RWPE2 (cell line): ENCODE data around the gene VWF.

Experiments used
- ATAC-seq: fragments of 200-7000 bp; cut with Tn5 transposase; 3 replicates; pipeline ENCODE4 v1.9.1; 2021; ENCODE audit warnings: low read depth
- DNase-seq: peaks from one replicate; pipeline ENCODE4 v3.0.0-alpha.2; 2020; ENCODE audit warnings: low spot score
- H3K27ac ChIP-seq: fragments of 450-650 bp; 2 replicates; pipeline ENCODE4 v1.5.1; 2017; ENCODE audit warnings: mild to moderate bottlenecking; ENCODE audit not compliant: poor library complexity, severe bottlenecking
- H3K27me3 ChIP-seq: fragments of 250-450 bp; sonication (Bioruptor Pico); 2 replicates; pipeline ENCODE4 v1.5.1; 2021; ENCODE audit warnings: mild to moderate bottlenecking, moderate library complexity; ENCODE audit not compliant: insufficient read depth, poor library complexity, severe bottlenecking
- H3K36me3 ChIP-seq: fragments of 250-450 bp; sonication (Bioruptor Pico); 2 replicates; pipeline ENCODE4 v1.5.1; 2020; ENCODE audit warnings: low read depth, mild to moderate bottlenecking, moderate library complexity
- H3K4me1 ChIP-seq: fragments of 250-450 bp; sonication (Bioruptor Pico); 2 replicates; pipeline ENCODE4 v1.5.1; 2021; ENCODE audit warnings: mild to moderate bottlenecking, moderate library complexity; ENCODE audit not compliant: insufficient read depth, poor library complexity, severe bottlenecking
- H3K4me3 ChIP-seq: fragments of 250-450 bp; sonication (Bioruptor Pico); 2 replicates; pipeline ENCODE4 v1.5.1; 2021; ENCODE audit warnings: mild to moderate bottlenecking, moderate library complexity; ENCODE audit not compliant: severe bottlenecking
- H3K9me3 ChIP-seq: fragments of 250-450 bp; sonication (Bioruptor Pico); 2 replicates; pipeline ENCODE4 v1.5.1; 2021; ENCODE audit warnings: mild to moderate bottlenecking, moderate library complexity; ENCODE audit not compliant: severe bottlenecking
- CTCF ChIP-seq: fragments of 450-650 bp; IDR thresholded peaks from one replicate; pipeline ENCODE4 v1.5.1; 2017; ENCODE audit warnings: mild to moderate bottlenecking, moderate library complexity; ENCODE audit not compliant: poor library complexity, severe bottlenecking

VWF gene

GRCh38 chr12:6067152-6067916 lies 57.1 kb downstream of the VWF start:
- H3K4me1 ChIP-seq, result peaks cover 7% of the 10 kb centered on the region
- no peak overlapping the region for H3K4me3 ChIP-seq
- H3K36me3 ChIP-seq, result no peaks in the 10 kb centered on the region
- DNase-seq (no peak), ATAC-seq (no peak)
- TF ChIP-seq CTCF, result peak; percentile 57
- H3K9me3 ChIP-seq, result no peaks in the 10 kb centered on the region
- no peak overlapping the region for H3K27ac ChIP-seq
- H3K27me3 ChIP-seq, result no peaks in the 10 kb centered on the region

- no peak for TF ChIP-seq CTCF
- ATAC-seq, result no peak
These were observed 57.8 kb downstream of the VWF start for GRCh38 chr12:6066651-6067050.

GRCh38 chr12:6065863-6066199 lies 58.6 kb downstream of the VWF start:
- Histone ChIP-seq H3K27me3 (no peaks in the 10 kb centered on the region), H3K4me3 (no peak overlapping the region), H3K36me3 (no peaks in the 10 kb centered on the region), H3K9me3 (no peaks in the 10 kb centered on the region), H3K27ac (no peak overlapping the region), H3K4me1 (peaks cover 5% of the 10 kb centered on the region)
- TF ChIP-seq CTCF, result no peak
- DNase-seq, result no peak
- no peak for ATAC-seq

More at GRCh38 chr12:6066651-6067050, 57.8 kb downstream of the VWF start:
- no peak overlapping the region for H3K27ac ChIP-seq
- H3K4me3 ChIP-seq, result no peak overlapping the region
- H3K27me3 ChIP-seq, result no peaks in the 10 kb centered on the region
- no peaks in the 10 kb centered on the region for H3K9me3 ChIP-seq
- no peaks in the 10 kb centered on the region for H3K36me3 ChIP-seq
- DNase-seq, result no peak
- peaks cover 7% of the 10 kb centered on the region for H3K4me1 ChIP-seq

- no peaks in the 10 kb centered on the region for H3K36me3 ChIP-seq
- H3K27me3 ChIP-seq, result no peaks in the 10 kb centered on the region
- DNase-seq, result no peak
- no peak for ATAC-seq
- H3K4me3 ChIP-seq, result no peak overlapping the region
- H3K27ac ChIP-seq, result no peak overlapping the region
- no peaks in the 10 kb centered on the region for H3K4me1 ChIP-seq
- TF ChIP-seq CTCF, result no peak
- H3K9me3 ChIP-seq, result no peaks in the 10 kb centered on the region
These were observed 59.2 kb downstream of the VWF start for GRCh38 chr12:6065131-6065862.
